Neuronal stem cell (in vitro differentiated cells): Measurements from ENCODE around the gene RALB.

ENCODE experiments used
- DNase-seq: peaks from one replicate; pipeline ENCODE4 v3.0.0-alpha.2; 2013; ENCODE audit warnings: low spot score
- H2AFZ ChIP-seq: one replicate; pipeline ENCODE4 v1.6.1; 2013; ENCODE audit warnings: mild to moderate bottlenecking, low read length, inconsistent platforms
- H2AK5ac ChIP-seq: 2 replicates; pipeline ENCODE4 v1.6.1; 2013; ENCODE audit warnings: low read depth, mild to moderate bottlenecking, inconsistent platforms, low read length, moderate library complexity, mixed read lengths
- H2BK120ac ChIP-seq: 2 replicates; pipeline ENCODE4 v1.6.1; 2013; ENCODE audit warnings: low read depth, mild to moderate bottlenecking, inconsistent platforms, low read length, moderate library complexity, mixed read lengths
- H2BK12ac ChIP-seq: one replicate; pipeline ENCODE4 v1.6.1; 2013; ENCODE audit warnings: low read length, inconsistent platforms
- H2BK15ac ChIP-seq: 2 replicates; pipeline ENCODE4 v1.6.1; 2013; ENCODE audit warnings: mild to moderate bottlenecking, low read length, inconsistent platforms, mixed read lengths
- H2BK5ac ChIP-seq: one replicate; pipeline ENCODE4 v1.6.1; 2013; ENCODE audit warnings: inconsistent platforms, mild to moderate bottlenecking, low read length, moderate library complexity
- H3K14ac ChIP-seq: one replicate; pipeline ENCODE4 v1.6.1; 2013; ENCODE audit warnings: low read length, inconsistent platforms
- H3K18ac ChIP-seq: 2 replicates; pipeline ENCODE4 v1.6.1; 2013; ENCODE audit warnings: low read length, inconsistent platforms
- H3K23ac ChIP-seq: 2 replicates; pipeline ENCODE4 v1.6.1; 2013; ENCODE audit warnings: low read depth, mild to moderate bottlenecking, mixed read lengths, low read length, inconsistent platforms; ENCODE audit not compliant: poor library complexity
- H3K27ac ChIP-seq: replicated peaks from 3 replicates; pipeline ENCODE4 v1.5.1; 2013; ENCODE audit warnings: low read length, inconsistent platforms
- H3K27me3 ChIP-seq, 3 experiments: 2 replicates each; pipeline ENCODE4 v1.6.1; 2013; ENCODE audit warnings: low read length in 3 of 3, mild to moderate bottlenecking in 2 of 3, inconsistent platforms in 1 of 3, low read depth in 1 of 3, mixed read lengths in 1 of 3, moderate library complexity in 1 of 3; ENCODE audit not compliant: control insufficient read depth in 3 of 3, insufficient read depth in 3 of 3
- H3K36me3 ChIP-seq, 2 donors: replicated peaks in 1 of 2; 2 replicates each; pipeline ENCODE4 v1.6.1; 2013; ENCODE audit warnings: low read length in 2 of 2; ENCODE audit not compliant: control insufficient read depth in 2 of 2, insufficient read depth in 2 of 2
- H3K4ac ChIP-seq: 2 replicates; pipeline ENCODE4 v1.6.1; 2013; ENCODE audit warnings: inconsistent platforms, mild to moderate bottlenecking, low read length, moderate library complexity
- H3K4me1 ChIP-seq, 2 donors: 1 replicate in 1 of 2; 2 replicates in 1 of 2; pipeline ENCODE4 v1.6.1; 2013; ENCODE audit warnings: low read length in 2 of 2, low read depth in 1 of 2; ENCODE audit not compliant: control insufficient read depth in 2 of 2, insufficient read depth in 1 of 2
- H3K4me2 ChIP-seq: one replicate; pipeline ENCODE4 v1.6.1; 2013; ENCODE audit warnings: mild to moderate bottlenecking, low read length, inconsistent platforms; ENCODE audit not compliant: insufficient read depth, poor library complexity, severe bottlenecking
- H3K4me3 ChIP-seq, 2 donors: 2 replicates each; pipeline ENCODE4 v1.5.1; 2013; ENCODE audit warnings: low read length in 2 of 2, mild to moderate bottlenecking in 2 of 2, inconsistent platforms in 1 of 2, moderate library complexity in 1 of 2
- H3K79me1 ChIP-seq: one replicate; pipeline ENCODE4 v1.6.1; 2013; ENCODE audit warnings: low read depth, mild to moderate bottlenecking, inconsistent platforms, low read length, moderate library complexity
- H3K9ac ChIP-seq: one replicate; pipeline ENCODE4 v1.6.1; 2013; ENCODE audit warnings: mild to moderate bottlenecking, low read depth, low read length, inconsistent platforms; ENCODE audit not compliant: poor library complexity
- H3K9me3 ChIP-seq, 2 donors: replicated peaks in 1 of 2; 2 replicates each; pipeline versions ENCODE3 to v1.6.1; 2013; ENCODE audit warnings: low read length in 2 of 2, mild to moderate bottlenecking in 2 of 2, inconsistent platforms in 1 of 2, low read depth in 1 of 2, mixed read lengths in 1 of 2, moderate library complexity in 1 of 2; ENCODE audit not compliant: control insufficient read depth in 2 of 2, insufficient read depth in 1 of 2
- H4K8ac ChIP-seq: one replicate; pipeline ENCODE4 v1.6.1; 2013; ENCODE audit warnings: low read depth, mild to moderate bottlenecking, inconsistent platforms, low read length, moderate library complexity
- H4K91ac ChIP-seq: one replicate; pipeline ENCODE4 v1.6.1; 2013; ENCODE audit warnings: low read length, low read depth, mild to moderate bottlenecking, inconsistent platforms; ENCODE audit not compliant: poor library complexity
- WGBS, 2 donors: extraction: QIAGEN DNeasy Blood & Tissue Kit; methylation state at CpG; one replicate each; pipeline ENCODE4 v1.1.7; 2013; ENCODE audit warnings: missing lambda C conversion rate in 2 of 2, mixed read lengths in 1 of 2; ENCODE audit not compliant: insufficient read length in 2 of 2, insufficient replicate concordance in 1 of 2; ENCODE audit errors: extremely low coverage in 2 of 2; 5-methylcytosine and 5-hydroxymethylcytosine counted together

The RALB gene

GRCh38 chr2:120301284-120301683 is 48.6 kb downstream of the RALB start:
- H2AFZ ChIP-seq, result no peak overlapping the region
- H3K27ac ChIP-seq, result no peak overlapping the region
- H3K4me1 ChIP-seq, result no peaks in the 10 kb centered on the region
- H4K91ac ChIP-seq, result no peak overlapping the region
- no peak overlapping the region for H2BK15ac ChIP-seq
- H3K9me3 ChIP-seq, result no peaks in the 10 kb centered on the region
- H3K4ac ChIP-seq, result no peak overlapping the region
- peaks cover 0 to 2% (median 0%) of the 10 kb centered on the region in 3 experiments for H3K27me3 ChIP-seq
- H3K9ac ChIP-seq, result no peak overlapping the region
- H3K23ac ChIP-seq, result no peak overlapping the region
- H2BK12ac ChIP-seq, result no peak overlapping the region
- no peak for DNase-seq
- no peak overlapping the region for H3K4me3 ChIP-seq
- WGBS, 2 donors, result no CpG with 5 or more reads among the region's 5 CpGs
- H2BK5ac ChIP-seq, result no peak overlapping the region
- H3K36me3 ChIP-seq, result peaks cover 0 to 3% of the 10 kb centered on the region in 2 donors
- H2BK120ac ChIP-seq, result no peak overlapping the region
- H3K4me2 ChIP-seq, result no peak overlapping the region
- no peak overlapping the region for H4K8ac ChIP-seq
- no peak overlapping the region for H3K14ac ChIP-seq
- H2AK5ac ChIP-seq, result no peak overlapping the region
- H3K79me1 ChIP-seq, result peaks cover 2% of the 10 kb centered on the region
- H3K18ac ChIP-seq, result no peak overlapping the region

DNA sequence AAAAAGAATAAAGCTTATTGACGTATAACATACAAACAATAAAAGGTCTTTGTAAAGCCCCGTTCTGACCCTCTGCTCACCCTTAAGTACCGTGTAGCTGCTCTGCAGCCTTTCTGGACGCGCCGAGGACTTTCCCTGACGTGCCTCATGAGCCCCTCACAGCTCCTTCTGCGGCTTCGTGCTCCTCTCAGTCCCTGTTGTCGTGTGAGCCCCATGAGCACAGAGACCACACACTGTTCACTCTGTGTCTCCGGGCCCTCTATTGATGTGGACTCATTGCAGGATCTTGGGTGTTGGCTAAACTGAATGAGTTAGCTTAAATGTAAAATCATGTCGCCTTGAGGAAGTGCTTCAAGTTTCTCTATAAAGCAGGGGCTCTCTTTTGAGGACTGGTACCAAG is 49.6 kb downstream of the RALB start:
- Histone ChIP-seq H3K18ac (peak overlapping the region; percentile 40), H3K4me2 (no peak overlapping the region), H3K4me1 (no peaks in the 10 kb centered on the region), H2BK120ac (no peak overlapping the region), H3K9me3 (no peaks in the 10 kb centered on the region), H3K23ac (no peak overlapping the region), H3K27ac (no peak overlapping the region), H3K27me3 (peaks cover 0 to 2% (median 0%) of the 10 kb centered on the region in 3 experiments), H3K9ac (no peak overlapping the region), H2BK5ac (no peak overlapping the region), H3K4ac (no peak overlapping the region), H2AK5ac (no peak overlapping the region), H2BK15ac (no peak overlapping the region), H3K36me3 (peaks cover 0 to 3% of the 10 kb centered on the region in 2 donors), H3K4me3 (no peak overlapping the region), H2BK12ac (no peak overlapping the region), H4K91ac (no peak overlapping the region), H3K79me1 (peaks cover 2% of the 10 kb centered on the region), H2AFZ (no peak overlapping the region), H3K14ac (no peak overlapping the region), H4K8ac (no peak overlapping the region)
- DNase-seq, result no peak
- WGBS, 2 donors, result no CpG with 5 or more reads among the region's 12 CpGs

GRCh38 chr2:120303177-120303576 is 50.5 kb downstream of the RALB start:
- H4K8ac ChIP-seq, result no peak overlapping the region
- no peak overlapping the region for H3K27ac ChIP-seq
- no peak overlapping the region for H3K4me2 ChIP-seq
- peak overlapping the region; percentile 13 for H3K18ac ChIP-seq
- H3K79me1 ChIP-seq, result peaks cover 2% of the 10 kb centered on the region
- no peak overlapping the region for H4K91ac ChIP-seq
- no peak overlapping the region for H2BK120ac ChIP-seq
- H3K23ac ChIP-seq, result no peak overlapping the region
- no peak overlapping the region for H3K9ac ChIP-seq
- no peak overlapping the region for H2BK5ac ChIP-seq
- H3K4me3 ChIP-seq, result no peak overlapping the region
- H3K9me3 ChIP-seq, result peaks cover 0 to 2% of the 10 kb centered on the region in 2 donors
- peaks cover 0 to 2% (median 0%) of the 10 kb centered on the region in 3 experiments for H3K27me3 ChIP-seq
- WGBS, 2 donors, result no CpG with 5 or more reads among the region's 6 CpGs
- no peak overlapping the region for H2BK12ac ChIP-seq
- H2BK15ac ChIP-seq, result no peak overlapping the region
- no peak overlapping the region for H3K4ac ChIP-seq
- peaks cover 0 to 3% of the 10 kb centered on the region in 2 donors for H3K36me3 ChIP-seq
- DNase-seq, result no peak
- H2AFZ ChIP-seq, result no peak overlapping the region
- H3K14ac ChIP-seq, result no peak overlapping the region
- H3K4me1 ChIP-seq, result peaks cover 0 to 1% of the 10 kb centered on the region in 2 donors
- H2AK5ac ChIP-seq, result peak overlapping the region; percentile 19

DNA sequence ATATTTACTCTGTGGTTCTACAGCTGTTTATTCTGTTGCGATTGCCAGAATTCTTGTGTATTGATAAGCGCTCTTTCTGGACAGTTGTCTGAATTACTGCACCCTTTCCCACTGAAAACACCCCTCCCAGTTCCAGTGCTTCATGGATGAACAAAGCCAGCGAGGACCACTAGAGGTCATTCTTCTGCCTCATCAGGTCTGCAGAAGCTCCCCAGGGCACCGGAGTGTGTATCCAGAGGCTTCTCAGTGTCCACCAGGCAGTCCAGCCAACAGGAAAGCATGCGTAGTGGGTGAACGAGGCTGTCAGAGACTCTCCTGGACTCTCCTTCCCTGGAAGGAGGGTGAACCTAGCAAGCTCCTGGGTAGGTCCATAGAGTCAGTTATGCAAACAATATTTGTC is 52.6 kb downstream of the RALB start:
- Histone ChIP-seq H2AFZ (no peak overlapping the region), H3K4ac (no peak overlapping the region), H3K9me3 (peaks cover 0 to 2% of the 10 kb centered on the region in 2 donors), H3K18ac (no peak overlapping the region), H3K27me3 (peaks cover 0 to 2% (median 0%) of the 10 kb centered on the region in 3 experiments), H3K4me2 (no peak overlapping the region), H3K79me1 (peaks cover 2% of the 10 kb centered on the region), H3K23ac (no peak overlapping the region), H3K4me3 (no peak overlapping the region), H3K27ac (no peak overlapping the region), H2BK5ac (no peak overlapping the region), H4K91ac (no peak overlapping the region), H3K4me1 (peaks cover 0 to 1% of the 10 kb centered on the region in 2 donors), H3K9ac (no peak overlapping the region), H3K14ac (no peak overlapping the region), H2AK5ac (no peak overlapping the region), H3K36me3 (peaks cover 0 to 3% of the 10 kb centered on the region in 2 donors), H2BK12ac (no peak overlapping the region), H2BK15ac (no peak overlapping the region), H2BK120ac (no peak overlapping the region), H4K8ac (no peak overlapping the region)
- no peak for DNase-seq
- no CpG with 5 or more reads among the region's 6 CpGs for WGBS, 2 donors
